NT2/D1 (cell line): ENCODE measurements around the gene CLEC6A.

Source experiments
- DNase-seq: peaks from one replicate; pipeline ENCODE4 v3.0.0-alpha.2; 2011; ENCODE audit warnings: low read depth, low spot score
- H3K27me3 ChIP-seq: 2 replicates; pipeline ENCODE4 v1.6.0; 2011; ENCODE audit warnings: mild to moderate bottlenecking; ENCODE audit not compliant: insufficient read length, insufficient read depth
- H3K36me3 ChIP-seq: 2 replicates; pipeline ENCODE4 v1.6.1; 2011; ENCODE audit warnings: mild to moderate bottlenecking, low read length, mixed read lengths; ENCODE audit not compliant: insufficient read depth, insufficient read length
- H3K4me1 ChIP-seq: 2 replicates; pipeline ENCODE4 v1.5.1; 2011; ENCODE audit not compliant: insufficient read depth, insufficient read length
- H3K4me3 ChIP-seq: 2 replicates; pipeline ENCODE4 v1.5.1; 2011; ENCODE audit warnings: low read depth; ENCODE audit not compliant: insufficient read length
- H3K9ac ChIP-seq: 2 replicates; pipeline ENCODE4 v1.6.0; 2011; ENCODE audit warnings: low read depth; ENCODE audit not compliant: insufficient read length
- H3K9me3 ChIP-seq: 2 replicates; pipeline ENCODE4 v1.5.1; 2011; ENCODE audit warnings: mild to moderate bottlenecking, low read length; ENCODE audit not compliant: insufficient read depth
- SUZ12 ChIP-seq: IDR thresholded peaks from 2 replicates; pipeline ENCODE4 v1.6.1; 2011; ENCODE audit not compliant: insufficient read length, insufficient read depth; ENCODE audit errors: extremely low read depth
- YY1 ChIP-seq: IDR thresholded peaks from 2 replicates; pipeline ENCODE4 v1.6.1; 2011; ENCODE audit not compliant: insufficient read length, insufficient read depth
- ZNF274 ChIP-seq: IDR thresholded peaks from 2 replicates; pipeline ENCODE4 v1.6.1; 2011; ENCODE audit warnings: mild to moderate bottlenecking, low read depth, low read length

CLEC6A gene

DNA sequence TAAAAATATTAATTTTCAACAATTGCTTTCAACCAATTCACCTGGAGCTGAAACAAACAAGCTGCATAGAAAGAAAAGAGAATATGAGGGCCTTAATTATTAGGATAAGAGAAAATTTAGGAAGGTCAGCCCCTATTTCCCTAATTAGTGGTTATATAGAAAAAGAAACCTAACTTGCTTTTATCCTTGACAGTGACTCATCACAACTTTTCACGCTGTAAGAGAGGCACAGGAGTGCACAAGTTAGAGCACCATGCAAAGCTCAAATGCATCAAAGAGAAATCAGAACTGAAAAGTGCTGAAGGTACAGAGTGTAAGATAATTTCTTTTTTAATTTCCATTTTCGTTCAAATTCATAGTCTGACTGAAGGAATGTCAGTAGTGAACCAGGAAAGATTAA is 62.2 kb downstream of the CLEC6A start:
- DNase-seq: no peak
- Histone ChIP-seq H3K36me3 (no peaks in the 10 kb centered on the region), H3K9me3 (no peaks in the 10 kb centered on the region), H3K4me1 (no peaks in the 10 kb centered on the region), H3K9ac (no peak overlapping the region), H3K4me3 (no peak overlapping the region), H3K27me3 (no peaks in the 10 kb centered on the region)
- TF ChIP-seq SUZ12 (no peak), YY1 (no peak), ZNF274 (no peak)

DNA sequence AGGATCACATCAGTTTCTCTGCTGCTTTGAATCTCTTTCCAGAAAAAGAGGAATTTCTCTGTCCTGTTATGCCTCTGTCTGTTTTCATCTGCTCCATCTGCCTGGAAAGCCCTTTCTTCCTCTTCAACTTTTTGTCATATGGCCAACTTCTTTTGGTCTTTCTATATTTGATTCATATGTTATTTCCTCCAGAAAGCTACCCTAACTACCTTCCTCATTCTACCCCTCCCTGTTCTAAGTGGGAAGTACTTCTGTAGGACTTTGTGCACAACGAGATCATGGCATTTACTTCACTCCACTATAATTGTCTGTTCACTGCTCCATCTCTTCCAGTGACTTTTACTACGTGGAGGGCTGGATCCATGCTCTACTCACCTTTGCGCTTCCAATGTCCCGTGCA is 63.4 kb downstream of the CLEC6A start:
- Histone ChIP-seq H3K9ac (no peak overlapping the region), H3K27me3 (no peaks in the 10 kb centered on the region), H3K4me1 (no peaks in the 10 kb centered on the region), H3K4me3 (no peak overlapping the region), H3K9me3 (no peaks in the 10 kb centered on the region), H3K36me3 (no peaks in the 10 kb centered on the region)
- TF ChIP-seq YY1 (no peak), SUZ12 (no peak)
- no peak for DNase-seq

DNA sequence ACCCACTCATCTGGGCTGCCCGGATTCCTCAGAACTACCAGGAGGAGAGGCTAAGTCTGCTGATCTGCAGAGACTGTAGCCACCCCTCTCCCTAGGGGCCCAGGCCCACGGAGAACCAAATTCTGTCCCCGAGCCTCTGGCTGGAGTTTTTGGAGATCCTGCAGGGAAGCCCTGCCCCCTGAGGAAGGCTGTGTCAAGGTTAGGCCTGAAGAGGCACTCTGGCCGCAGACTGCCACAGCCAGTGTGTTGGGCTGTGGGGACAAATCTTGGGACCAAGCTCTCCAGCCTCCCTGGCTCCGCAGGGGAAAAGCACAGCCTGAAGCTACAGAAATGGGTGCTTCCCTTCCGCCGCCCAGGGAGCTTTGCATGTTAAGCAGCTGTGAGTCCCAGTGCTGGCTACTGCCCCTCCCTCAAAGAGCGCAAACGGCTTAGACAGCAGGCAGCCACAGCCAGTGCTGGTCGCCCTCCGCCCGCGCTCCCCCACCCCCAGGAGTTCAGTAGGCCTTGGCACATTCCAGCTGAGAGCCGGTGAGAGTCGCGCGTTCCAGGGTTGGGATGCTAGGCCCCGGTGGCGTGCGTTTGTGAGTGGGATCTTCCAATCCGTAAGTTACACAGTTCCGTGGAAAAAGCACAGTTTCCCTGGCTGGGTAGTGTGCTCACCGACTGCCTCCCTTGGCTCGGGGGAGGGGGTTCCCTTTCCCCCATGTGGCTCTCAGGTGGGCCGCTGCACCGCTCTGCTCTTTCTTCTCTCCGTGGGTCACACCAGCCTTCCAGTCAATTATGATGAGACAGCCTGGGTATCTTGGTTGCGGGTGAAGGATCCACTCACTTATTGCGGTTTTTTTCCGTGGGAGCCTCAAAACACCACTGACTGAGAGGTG is 71.7 kb downstream of the CLEC6A start:
- no peak for DNase-seq
- peak overlapping the region; percentile 0 for H3K4me3 ChIP-seq
- H3K36me3 ChIP-seq: no peaks in the 10 kb centered on the region
- H3K27me3 ChIP-seq: no peaks in the 10 kb centered on the region
- TF ChIP-seq SUZ12: no peak
- no peak for TF ChIP-seq YY1
- no peak for TF ChIP-seq ZNF274
- H3K9me3 ChIP-seq: 0 out of 2 replicates have a peak, but pooled peaks cover 8% of the 10 kb centered on the region
- H3K4me1 ChIP-seq: peaks cover 10% of the 10 kb centered on the region
- H3K9ac ChIP-seq: peak overlapping the region; percentile 5
